Measurements from ENCODE around the gene COL23A1.

GRCh38 chr5:178286226-178287090, 303.7 kb downstream of the COL23A1 start:
- TF ChIP-seq EZH2 (IDR thresholded peaks at IDR 0.05) (no peak), POLR2AphosphoS5 (IDR thresholded peaks at IDR 0.05; ENCODE audit: borderline replicate concordance, low read depth, low read length) (no peak), FOXP2 (optimal IDR thresholded peaks at IDR 0.05; ENCODE audit: control extremely low read depth, extremely low read length, insufficient read depth) (no peak)

All from SK-N-MC (cell line).